ENCODE measurements around the gene TGFB1I1.
"Not testable (repeated sequence)": the region's sequence is repeated elsewhere in the genome, so short reads cannot be mapped to it uniquely, and the experiment has no call there.

The TGFB1I1 gene

GRCh38 chr16:31505483-31505882 is 33.5 kb downstream of the TGFB1I1 start:
- in situ Hi-C loops (cut with MboI; ENCODE audit: low sequenced_read_pairs) = no loop called here

GRCh38 chr16:31507617-31507928 is 35.6 kb downstream of the TGFB1I1 start:
- in situ Hi-C loops (cut with MboI; ENCODE audit: low sequenced_read_pairs) = no loop called here

- in situ Hi-C loops (cut with MboI; ENCODE audit: low sequenced_read_pairs) = no loop called here
These were observed 36.2 kb downstream of the TGFB1I1 start, which contains the start of gene RUSF1 for GRCh38 chr16:31507929-31508705. RUSF1 (minus strand) TSS chr16:31508391; CDS start chr16:31508373, 18 bp downstream.

GRCh38 chr16:31508706-31509195 is 36.8 kb downstream of the TGFB1I1 start:
- in situ Hi-C loops (cut with MboI; ENCODE audit: low sequenced_read_pairs) = no loop called here

- in situ Hi-C loops (cut with MboI; ENCODE audit: low sequenced_read_pairs) = no loop called here
These were observed 41.2 kb downstream of the TGFB1I1 start for GRCh38 chr16:31513126-31513525.

GRCh38 chr16:31513884-31514283 is 41.9 kb downstream of the TGFB1I1 start:
- in situ Hi-C loops (cut with MboI; ENCODE audit: low sequenced_read_pairs) = no loop called here

- in situ Hi-C loops (cut with MboI; ENCODE audit: low sequenced_read_pairs) = no loop called here
These were observed 45.9 kb downstream of the TGFB1I1 start for GRCh38 chr16:31517800-31518402.

GRCh38 chr16:31519759-31520431 is 47.9 kb downstream of the TGFB1I1 start:
- in situ Hi-C loops (cut with MboI; ENCODE audit: low sequenced_read_pairs) = no loop called here

GRCh38 chr16:31521368-31521767 is 49.4 kb downstream of the TGFB1I1 start:
- in situ Hi-C loops (cut with MboI; ENCODE audit: low sequenced_read_pairs) = no loop called here

GRCh38 chr16:31522071-31522470 is 50.1 kb downstream of the TGFB1I1 start:
- in situ Hi-C loops (cut with MboI; ENCODE audit: low sequenced_read_pairs) = no loop called here

GRCh38 chr16:31523768-31524167 is 51.8 kb downstream of the TGFB1I1 start:
- in situ Hi-C loops (cut with MboI; ENCODE audit: low sequenced_read_pairs) = not testable (repeated sequence)

- in situ Hi-C loops (cut with MboI; ENCODE audit: low sequenced_read_pairs) = no loop called here
These were observed 53.2 kb downstream of the TGFB1I1 start for GRCh38 chr16:31525113-31525512.

All from HL-60/S4 treated with phorbol 12-myristate 13-acetate at 8.2 ng/mL for 4 days and 3 days (cell line).